B cell (primary cell): ENCODE data around the gene PPP1R9A. TPM values are rescaled to one million over a fixed set of nuclear protein-coding genes. Genes with fewer than 3 reads are reported as not detected.

Experiments used
- ATAC-seq: fragments of 200-7000 bp; cut with Tn5 transposase; one replicate; pipeline ENCODE4 v1.10.0; 2021; ENCODE audit warnings: low read depth, mild to moderate bottlenecking, moderate number of reproducible peaks, moderate library complexity
- CTCF ChIA-PET: fragments of 350-600 bp; sonication (Branson Sonifier 250); formaldehyde crosslinking; loops from one replicate; lab custom pipeline; 2021; ENCODE audit warnings: antibody characterized with exemption, inconsistent platforms; lab: Charles Lee
- POLR2A ChIA-PET: fragments of 350-600 bp; sonication (Branson Sonifier 250); formaldehyde crosslinking; loops from one replicate; lab custom pipeline; 2021; ENCODE audit warnings: antibody characterized with exemption; lab: Charles Lee
- DNase-seq: peaks from one replicate; pipeline ENCODE4 v3.0.0; 2013
- H2AFZ ChIP-seq: 2 replicates; pipeline ENCODE4 v1.6.1; 2012; ENCODE audit warnings: mild to moderate bottlenecking, low read depth, low read length; ENCODE audit not compliant: insufficient read depth, poor library complexity, severe bottlenecking
- H3K27ac ChIP-seq, 2 donors: 1 replicate in 1 of 2; 2 replicates in 1 of 2; pipeline ENCODE4 v1.5.1; 2012 to 2013; ENCODE audit warnings: low read length in 2 of 2, mild to moderate bottlenecking in 2 of 2, moderate library complexity in 1 of 2
- H3K27me3 ChIP-seq, 4 experiments: fragments of 200-600 bp in 1 of 4; sonication (generic) in 1 of 4; replicated peaks in 1 of 4; 1 replicate in 2 of 4; 2 replicates in 2 of 4; pipeline versions ENCODE4 v1.6.1 to v1.7.0; 2013 to 2016; ENCODE audit warnings: low read length in 3 of 4, mild to moderate bottlenecking in 2 of 4, mixed read lengths in 1 of 4, moderate library complexity in 1 of 4; ENCODE audit not compliant: insufficient read depth in 4 of 4, control insufficient read depth in 3 of 4; ENCODE audit errors: control extremely low read depth in 1 of 4
- H3K36me3 ChIP-seq, 2 experiments: replicated peaks in 1 of 2; 1 replicate in 1 of 2; 2 replicates in 1 of 2; pipeline versions ENCODE4 v1.6.1 to v1.7.1; 2013; ENCODE audit warnings: low read length in 1 of 2; ENCODE audit not compliant: insufficient read depth in 2 of 2, control insufficient read depth in 1 of 2; ENCODE audit errors: control extremely low read depth in 1 of 2, extremely low read depth in 1 of 2
- H3K4me1 ChIP-seq, 2 donors: fragments of 200-600 bp in 1 of 2; sonication (generic) in 1 of 2; 1 replicate in 1 of 2; 2 replicates in 1 of 2; pipeline versions ENCODE4 v1.5.1 to v1.6.1; 2013 to 2017; ENCODE audit warnings: low read length in 2 of 2; ENCODE audit not compliant: control insufficient read depth in 2 of 2, insufficient read depth in 2 of 2
- H3K4me2 ChIP-seq: replicated peaks from 2 replicates; pipeline ENCODE3; 2012; ENCODE audit warnings: mild to moderate bottlenecking, low read depth, low read length; ENCODE audit not compliant: poor library complexity, severe bottlenecking
- H3K4me3 ChIP-seq, 5 experiments: fragments of 200-600 bp in 1 of 5; sonication (generic) in 1 of 5; 1 replicate in 3 of 5; 2 replicates in 2 of 5; pipeline versions ENCODE4 v1.5.1 to v1.7.0; 2011 to 2016; ENCODE audit warnings: low read length in 4 of 5, mild to moderate bottlenecking in 4 of 5, low read depth in 2 of 5, control low read depth in 1 of 5, moderate library complexity in 1 of 5; ENCODE audit not compliant: insufficient read depth in 1 of 5; ENCODE audit errors: control extremely low read depth in 1 of 5, extremely low read depth in 1 of 5
- H3K79me2 ChIP-seq: fragments of 200-600 bp; sonication (generic); one replicate; pipeline ENCODE4 v1.6.0; 2016; ENCODE audit warnings: low read length; ENCODE audit not compliant: control insufficient read depth, insufficient read depth
- H3K9ac ChIP-seq: fragments of 200-600 bp; sonication (generic); 2 replicates; pipeline ENCODE4 v1.6.1; 2017; ENCODE audit warnings: mild to moderate bottlenecking, low read length, moderate library complexity
- H3K9me3 ChIP-seq, 3 donors: one replicate each; pipeline versions ENCODE4 v1.6.1 to v1.7.1; 2013; ENCODE audit warnings: low read length in 2 of 3; ENCODE audit not compliant: control insufficient read depth in 2 of 3, insufficient read depth in 1 of 3; ENCODE audit errors: control extremely low read depth in 1 of 3
- H4K20me1 ChIP-seq: 2 replicates; pipeline ENCODE4 v1.6.0; 2012; ENCODE audit warnings: mild to moderate bottlenecking, low read length; ENCODE audit not compliant: insufficient read depth, control insufficient read depth, poor library complexity, severe bottlenecking
- H3K27ac Mint-ChIP-seq: one replicate; pipeline ENCODE4 v1.8.0; 2021; ENCODE audit warnings: mixed read lengths
- H3K27me3 Mint-ChIP-seq: one replicate; pipeline ENCODE4 v1.8.0; 2021; ENCODE audit warnings: mixed read lengths
- H3K4me1 Mint-ChIP-seq: one replicate; pipeline ENCODE4 v1.8.0; 2021; ENCODE audit warnings: mixed read lengths
- H3K4me3 Mint-ChIP-seq: one replicate; pipeline ENCODE4 v1.8.0; 2021; ENCODE audit warnings: mixed read lengths
- H3K9me3 Mint-ChIP-seq: one replicate; pipeline ENCODE4 v1.8.0; 2022; ENCODE audit warnings: mixed read lengths; ENCODE audit not compliant: insufficient read depth
- CTCF ChIP-seq: fragments of 200-600 bp; IDR thresholded peaks from one replicate; pipeline ENCODE4 v1.8.0; 2022; ENCODE audit warnings: antibody characterized with exemption, mild to moderate bottlenecking
- EZH2 ChIP-seq: IDR thresholded peaks from 2 replicates; pipeline ENCODE4 v1.6.1; 2012; ENCODE audit warnings: borderline replicate concordance, low read depth, mild to moderate bottlenecking, moderate library complexity, low read length; ENCODE audit not compliant: insufficient read depth, poor library complexity, severe bottlenecking
- WGBS: methylation state at CpG from one replicate; pipeline ENCODE4 v1.1.5; 2013; ENCODE audit warnings: missing lambda C conversion rate; ENCODE audit not compliant: insufficient coverage; 5-methylcytosine and 5-hydroxymethylcytosine counted together
- intact Hi-C: fragments of 100-400 bp; cut with micrococcal nuclease; formaldehyde crosslinking; loops from one replicate; pipeline ENCODE4 v1.10.0; 2022
- polyA plus RNA-seq: library from polyadenylated mRNA; depleted of rRNA; stranded (reverse); fragments of >200 nt; gene quantifications from 2 replicates; pipeline ENCODE4 v1.2.3, GENCODE V29; 2012
- total RNA-seq, 2 donors: library from RNA; stranded (reverse); fragments of 120-200 nt in 1 of 2; gene quantifications; 1 replicate in 1 of 2; 2 replicates in 1 of 2; pipeline versions ENCODE4 v1.2.3 to v1.2.4, GENCODE V29; 2013 to 2022

Gene PPP1R9A
- total and polyA plus RNA-seq, 2 donors (not counting 1 experiment from before 2014, with no cell fraction given): 1.1 to 4.8 TPM

DNA sequence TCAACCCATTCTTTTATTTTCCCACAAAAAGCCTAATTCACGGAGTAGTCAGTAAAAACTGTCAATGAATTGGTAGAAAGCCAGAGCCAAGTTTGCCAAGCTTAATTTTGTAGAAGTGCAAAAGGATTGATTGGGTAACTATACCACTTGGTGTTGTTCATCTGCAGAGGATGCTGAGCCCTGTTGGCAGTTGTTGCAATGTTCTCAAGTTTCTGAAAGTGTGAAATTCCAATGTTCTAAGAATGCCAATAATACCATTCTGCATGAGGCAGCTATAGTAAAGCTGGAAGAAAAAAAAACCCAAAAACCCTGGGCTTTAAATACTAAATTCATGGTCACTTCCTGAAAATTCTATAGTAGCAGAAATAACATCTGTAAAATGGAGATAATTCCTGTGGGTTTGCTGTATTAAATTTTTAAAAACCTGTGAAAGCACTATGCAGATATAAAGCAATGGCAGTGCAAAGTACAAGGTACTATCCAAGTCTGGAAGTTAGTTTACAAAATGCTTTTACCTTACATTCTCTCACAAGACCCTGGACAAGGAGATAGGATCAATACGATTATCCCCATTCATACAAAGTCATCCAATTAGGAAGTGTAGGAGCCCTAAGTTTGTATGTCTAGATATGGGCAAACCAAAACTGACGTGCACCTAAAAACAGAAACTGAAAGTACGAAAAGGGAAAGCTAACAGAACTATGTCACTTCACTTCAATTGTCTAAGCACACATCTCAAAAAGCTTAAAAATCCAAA, 423.0 kb downstream of the PPP1R9A start:
- ChIA-PET CTCF (no interaction called here), POLR2A (no interaction called here)
- H3K27ac Mint-ChIP-seq: no peak overlapping the region
- peak overlapping the region; percentile 42 for H3K4me3 Mint-ChIP-seq
- TF ChIP-seq CTCF (no peak), EZH2 (no peak)
- H3K9me3 Mint-ChIP-seq: no peaks in the 10 kb centered on the region
- no peaks in the 10 kb centered on the region for H3K27me3 ChIP-seq
- no peak overlapping the region for H3K27ac ChIP-seq
- H4K20me1 ChIP-seq: no peaks in the 10 kb centered on the region
- peak overlapping the region; percentile 68 for H2AFZ ChIP-seq
- DNase-seq (peak; percentile 29), ATAC-seq (peak; percentile 47)
- H3K36me3 ChIP-seq: no peaks in the 10 kb centered on the region
- H3K9ac ChIP-seq: peak overlapping the region; percentile 57
- peak overlapping the region; percentile 60 for H3K4me2 ChIP-seq
- peak overlapping the region in 3 of 5 experiments; percentile 33 to 65 (median 37) for H3K4me3 ChIP-seq
- H3K4me1 ChIP-seq: peaks cover 0 to 8% of the 10 kb centered on the region in 2 donors
- no peaks in the 10 kb centered on the region for H3K79me2 ChIP-seq
- intact Hi-C loops: no loop called here
- H3K4me1 Mint-ChIP-seq: peaks cover 8% of the 10 kb centered on the region
- WGBS: no CpG with 5 or more reads among the region's 4 CpGs
- H3K27me3 Mint-ChIP-seq: peaks cover 11% of the 10 kb centered on the region
- no peaks in the 10 kb centered on the region for H3K9me3 ChIP-seq

- intact Hi-C loops: no loop called here
- DNase-seq (no peak), ATAC-seq (no peak)
- H3K27me3 ChIP-seq: no peaks in the 10 kb centered on the region
- peak overlapping the region; percentile 42 for H3K4me3 Mint-ChIP-seq
- H3K79me2 ChIP-seq: no peaks in the 10 kb centered on the region
- WGBS: no CpG with 5 or more reads among the region's 1 CpG
- peak overlapping the region; percentile 57 for H3K9ac ChIP-seq
- H3K9me3 ChIP-seq: no peaks in the 10 kb centered on the region
- H3K27me3 Mint-ChIP-seq: peaks cover 5% of the 10 kb centered on the region
- no peak overlapping the region for H3K27ac Mint-ChIP-seq
- H3K36me3 ChIP-seq: no peaks in the 10 kb centered on the region
- POLR2A ChIA-PET: no interaction called here
- peak overlapping the region; percentile 60 for H3K4me2 ChIP-seq
- H3K4me1 Mint-ChIP-seq: peaks cover 8% of the 10 kb centered on the region
- H3K9me3 Mint-ChIP-seq: no peaks in the 10 kb centered on the region
- H3K4me1 ChIP-seq: peaks cover 0 to 8% of the 10 kb centered on the region in 2 donors
- H2AFZ ChIP-seq: peak overlapping the region; percentile 68
- peak overlapping the region in 3 of 5 experiments; percentile 33 to 65 (median 37) for H3K4me3 ChIP-seq
- TF ChIP-seq CTCF (no peak), EZH2 (no peak)
- CTCF ChIA-PET: no interaction called here
- no peak overlapping the region for H3K27ac ChIP-seq
- H4K20me1 ChIP-seq: no peaks in the 10 kb centered on the region
These were observed 423.6 kb downstream of the PPP1R9A start for GRCh38 chr7:95330961-95331337.
